B cell (primary cell): ENCODE data around the gene ACADL.

Experiments
- EZH2 ChIP-seq: IDR thresholded peaks from 2 replicates; pipeline ENCODE4 v1.6.1; 2012; ENCODE audit warnings: borderline replicate concordance, low read depth, mild to moderate bottlenecking, moderate library complexity, low read length; ENCODE audit not compliant: insufficient read depth, poor library complexity, severe bottlenecking
- TF ChIP-seq, protein P1 (sequence below): fragments of 200-600 bp; IDR thresholded peaks from one replicate; pipeline ENCODE4 v1.8.0; 2022; ENCODE audit warnings: antibody characterized with exemption, mild to moderate bottlenecking

DNA sequence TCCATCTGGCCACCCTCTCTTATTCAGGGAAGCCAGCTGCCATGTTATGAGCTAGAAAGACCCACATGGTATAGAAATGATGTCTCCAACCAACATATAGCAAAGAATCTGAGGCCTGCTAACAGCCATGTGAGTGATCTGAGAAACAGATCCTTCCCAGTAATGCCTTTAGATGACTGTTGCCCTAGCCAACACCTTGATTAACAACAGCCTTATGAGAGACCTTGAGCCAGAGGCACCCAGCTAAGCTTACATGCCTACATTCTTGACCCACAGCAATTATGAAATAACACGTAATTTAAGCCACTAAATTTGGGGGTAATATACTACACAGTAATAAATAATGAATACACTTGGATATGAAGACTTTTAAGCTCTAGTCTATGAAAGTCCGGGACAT, 67.0 kb downstream of the ACADL start:
- TF ChIP-seq, protein P1, sequence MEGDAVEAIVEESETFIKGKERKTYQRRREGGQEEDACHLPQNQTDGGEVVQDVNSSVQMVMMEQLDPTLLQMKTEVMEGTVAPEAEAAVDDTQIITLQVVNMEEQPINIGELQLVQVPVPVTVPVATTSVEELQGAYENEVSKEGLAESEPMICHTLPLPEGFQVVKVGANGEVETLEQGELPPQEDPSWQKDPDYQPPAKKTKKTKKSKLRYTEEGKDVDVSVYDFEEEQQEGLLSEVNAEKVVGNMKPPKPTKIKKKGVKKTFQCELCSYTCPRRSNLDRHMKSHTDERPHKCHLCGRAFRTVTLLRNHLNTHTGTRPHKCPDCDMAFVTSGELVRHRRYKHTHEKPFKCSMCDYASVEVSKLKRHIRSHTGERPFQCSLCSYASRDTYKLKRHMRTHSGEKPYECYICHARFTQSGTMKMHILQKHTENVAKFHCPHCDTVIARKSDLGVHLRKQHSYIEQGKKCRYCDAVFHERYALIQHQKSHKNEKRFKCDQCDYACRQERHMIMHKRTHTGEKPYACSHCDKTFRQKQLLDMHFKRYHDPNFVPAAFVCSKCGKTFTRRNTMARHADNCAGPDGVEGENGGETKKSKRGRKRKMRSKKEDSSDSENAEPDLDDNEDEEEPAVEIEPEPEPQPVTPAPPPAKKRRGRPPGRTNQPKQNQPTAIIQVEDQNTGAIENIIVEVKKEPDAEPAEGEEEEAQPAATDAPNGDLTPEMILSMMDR: no peak
- TF ChIP-seq EZH2: no peak
